Inflammatory macrophage treated with lipopolysaccharide for 1 hour (primary cell): Measurements from ENCODE around the gene EVC2.
A peak's percentile ranks its signal among the peaks of the same experiment; 100 is the strongest.

Experiments
- DNase-seq, 2 donors: peaks; one replicate each; pipeline ENCODE4 v3.0.0-alpha.2; 2020 to 2022

Gene EVC2

GRCh38 chr4:5708449-5709206 lies at the start of gene EVC2:
EVC2 (minus strand) TSS chr4:5708559; CDS start chr4:5708513, 46 bp downstream.
- DNase-seq: no peak

DNA sequence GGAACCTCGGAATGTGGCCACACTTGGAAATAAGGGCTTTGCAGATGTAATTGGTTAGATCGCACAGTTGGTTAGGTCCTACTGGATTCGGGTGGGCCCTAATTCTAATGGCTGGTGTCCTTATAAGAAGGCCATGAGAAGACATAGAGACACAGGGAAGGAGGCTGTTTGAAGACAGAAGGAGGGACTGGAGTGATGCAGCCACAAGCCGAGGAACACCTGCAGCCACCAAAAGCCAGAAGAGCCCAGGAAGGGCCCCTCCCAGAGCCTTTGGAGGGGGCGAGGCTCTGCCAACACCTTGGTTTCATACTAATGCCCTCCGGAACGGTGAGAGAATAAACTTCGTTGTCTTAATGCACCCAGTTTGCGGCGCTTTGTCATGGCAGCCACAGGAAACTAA lies 49.6 kb upstream of the EVC2 start:
- no peak for DNase-seq

- DNase-seq: no peak
These were observed 49.2 kb upstream of the EVC2 start for GRCh38 chr4:5757536-5757935.

GRCh38 chr4:5757091-5757490 lies 48.7 kb upstream of the EVC2 start:
- DNase-seq: no peak

- no peak for DNase-seq
These were observed 47.9 kb upstream of the EVC2 start for GRCh38 chr4:5756271-5756670.

- DNase-seq: no peak
These were observed 47.3 kb upstream of the EVC2 start for GRCh38 chr4:5755679-5756078.

- DNase-seq: no peak
These were observed 46.8 kb upstream of the EVC2 start for GRCh38 chr4:5755161-5755560.

DNA sequence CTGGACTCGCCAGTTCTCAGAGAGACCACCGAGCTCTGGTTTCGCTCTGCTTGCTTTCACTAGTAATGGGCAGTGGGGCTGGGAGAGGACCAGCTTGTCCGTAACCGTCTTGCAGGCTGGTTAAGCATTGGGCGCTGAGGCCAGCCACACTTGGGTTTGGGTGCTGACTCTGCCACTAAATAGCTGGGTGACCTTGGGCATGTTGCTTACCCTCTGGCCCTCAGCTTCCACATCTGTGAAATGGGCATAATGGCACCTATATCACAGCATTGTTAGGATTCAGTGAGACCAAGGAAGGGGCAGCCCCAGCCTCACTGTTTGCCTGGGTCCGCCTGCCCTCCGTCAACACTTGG lies 46.1 kb upstream of the EVC2 start:
- DNase-seq: no peak

GRCh38 chr4:5753766-5754528 lies 45.6 kb upstream of the EVC2 start:
- DNase-seq: peak in 1 of 2 donors; percentile 15

GRCh38 chr4:5753366-5753765 lies 45.0 kb upstream of the EVC2 start:
- DNase-seq: no peak

DNA sequence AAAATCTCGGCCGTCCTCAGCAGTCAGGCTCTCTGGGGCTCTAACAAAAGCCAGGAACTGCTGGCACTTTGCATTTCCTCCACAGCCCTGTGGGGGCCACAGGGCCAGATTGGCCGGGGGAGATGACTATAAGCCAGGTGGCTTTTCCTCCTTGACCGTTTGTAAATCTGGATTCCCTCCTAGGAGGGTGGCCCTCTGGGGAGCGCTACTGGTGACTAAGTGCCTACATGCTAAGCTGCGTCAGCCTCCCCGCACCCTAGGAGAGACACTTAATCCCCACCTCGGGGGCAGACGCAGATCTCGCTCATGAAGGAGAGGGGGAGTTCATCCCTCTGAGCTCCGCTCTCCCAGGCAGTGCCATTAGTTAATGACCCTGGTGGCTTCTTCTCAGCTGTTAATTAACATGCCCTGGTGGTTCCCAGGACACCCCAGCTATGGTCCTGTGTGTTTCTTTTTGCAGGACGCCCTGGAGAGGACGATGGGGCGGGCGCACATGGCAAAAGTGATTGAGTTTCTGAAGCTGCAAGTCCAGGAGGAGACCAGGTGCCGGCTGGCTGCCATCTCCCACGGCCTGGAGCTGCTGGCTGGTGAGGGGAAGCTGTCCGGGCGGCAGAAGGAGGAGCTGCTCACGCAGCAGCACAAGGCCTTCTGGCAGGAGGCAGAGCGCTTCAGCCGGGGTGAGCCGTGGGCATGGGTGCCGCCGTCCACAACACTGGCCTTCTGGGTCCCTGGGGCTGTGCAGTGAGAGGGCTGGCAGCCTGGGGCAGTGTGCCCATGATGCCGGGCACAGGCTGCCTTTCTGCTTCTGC lies 44.2 kb upstream of the EVC2 start:
- no peak for DNase-seq

DNA sequence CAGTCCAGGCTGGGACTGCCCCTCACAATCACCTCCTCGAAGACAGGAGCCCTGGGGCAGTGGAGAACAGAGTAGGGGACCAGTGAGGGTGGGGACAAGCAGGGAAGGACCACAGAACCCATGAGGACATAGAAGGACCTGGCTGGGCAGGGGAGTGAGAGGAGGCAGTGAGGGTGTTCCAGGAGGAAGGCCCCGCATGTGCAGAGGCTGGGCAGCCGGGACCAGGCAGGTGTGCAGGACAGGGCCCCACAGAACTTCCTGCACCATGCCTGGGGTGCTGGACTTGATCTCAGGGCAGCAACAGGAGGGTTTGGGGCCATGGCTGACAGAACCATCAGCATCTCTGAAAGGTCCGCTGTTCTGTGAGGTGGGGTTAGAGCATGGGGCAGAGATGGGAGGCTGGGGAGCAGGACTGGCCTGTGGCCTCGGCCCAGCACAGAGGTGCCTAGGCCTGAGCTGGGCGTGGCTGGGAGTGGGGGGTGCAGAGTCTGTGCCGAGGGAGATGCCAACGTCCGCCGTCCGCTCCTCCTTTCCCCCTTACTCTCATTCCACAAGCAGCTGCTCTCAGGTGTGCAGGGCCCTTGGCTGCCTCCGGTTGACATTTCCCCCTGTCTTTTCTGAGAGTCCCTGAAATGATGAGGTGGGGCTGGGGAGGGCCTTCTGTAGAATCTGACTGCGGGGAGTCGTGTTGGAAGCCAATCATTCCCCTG lies 43.5 kb upstream of the EVC2 start:
- no peak for DNase-seq

- DNase-seq: no peak
These were observed 42.7 kb upstream of the EVC2 start for GRCh38 chr4:5750946-5751665.

- DNase-seq: no peak
These were observed 41.9 kb upstream of the EVC2 start for GRCh38 chr4:5750052-5750945.

- DNase-seq: no peak
These were observed 41.2 kb upstream of the EVC2 start for GRCh38 chr4:5749568-5749967.

GRCh38 chr4:5747738-5748375 lies 39.5 kb upstream of the EVC2 start:
- no peak for DNase-seq

GRCh38 chr4:5746829-5747737 lies 38.7 kb upstream of the EVC2 start:
- DNase-seq: no peak

GRCh38 chr4:5746250-5746649 lies 37.9 kb upstream of the EVC2 start:
- DNase-seq: no peak

DNA sequence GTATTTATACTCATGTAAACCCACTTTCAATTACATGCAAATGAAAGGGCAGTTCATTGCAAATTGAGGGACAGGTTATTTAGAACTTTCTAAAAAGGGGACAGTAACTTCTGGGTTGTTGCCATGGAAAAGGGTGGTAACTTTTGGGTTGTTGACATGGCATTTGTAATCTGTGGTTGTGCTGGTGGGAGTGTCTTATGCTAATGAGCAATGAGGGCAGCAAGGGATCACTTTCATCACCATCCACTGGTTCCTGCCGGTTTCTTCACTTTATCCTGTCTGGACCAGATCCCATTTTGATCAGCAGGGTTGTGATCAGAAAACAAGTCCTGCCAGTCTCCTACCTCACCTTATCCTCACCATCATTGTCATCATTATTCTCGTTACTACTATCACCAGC lies 34.6 kb upstream of the EVC2 start:
- DNase-seq: no peak

GRCh38 chr4:5742388-5742787 lies 34.0 kb upstream of the EVC2 start:
- DNase-seq: no peak
